Chondrocyte (in vitro differentiated cells): Measurements from ENCODE around the gene CHST11. TPM values are rescaled to one million over a fixed set of nuclear protein-coding genes. Genes with fewer than 3 reads are reported as not detected.

Source experiments
- DNase-seq: peaks from one replicate; pipeline ENCODE4 v3.0.0; 2021; ENCODE audit warnings: mixed read lengths, low spot score
- H3K27ac Mint-ChIP-seq: one replicate; pipeline ENCODE4 v1.8.0; 2021; ENCODE audit warnings: mild to moderate bottlenecking, moderate library complexity, mixed read lengths; ENCODE audit not compliant: unreplicated experiment
- H3K27me3 Mint-ChIP-seq: 2 replicates; pipeline ENCODE4 v1.8.0; 2021; ENCODE audit warnings: low read depth, mixed read lengths
- H3K36me3 Mint-ChIP-seq: 2 replicates; pipeline ENCODE4 v1.8.0; 2021; ENCODE audit warnings: low read depth, mixed read lengths
- H3K4me1 Mint-ChIP-seq: 2 replicates; pipeline ENCODE4 v1.8.0; 2021; ENCODE audit warnings: low read depth, mild to moderate bottlenecking, mixed read lengths
- H3K4me3 Mint-ChIP-seq: one replicate; pipeline ENCODE4 v1.8.0; 2021; ENCODE audit warnings: mild to moderate bottlenecking, moderate library complexity, mixed read lengths; ENCODE audit not compliant: unreplicated experiment
- H3K9me3 Mint-ChIP-seq: 2 replicates; pipeline ENCODE4 v1.8.0; 2021; ENCODE audit warnings: low read depth, mixed read lengths
- total RNA-seq: library from RNA; stranded (reverse); gene quantifications from 3 replicates; pipeline ENCODE4 v1.2.1, GENCODE V29; 2021
- TF ChIP-seq, protein P1 (sequence below): fragments of 200-600 bp; sonication (generic); IDR thresholded peaks from 2 replicates; pipeline ENCODE4 v1.5.0; 2021; ENCODE audit warnings: antibody characterized with exemption, mild to moderate bottlenecking, moderate library complexity

The CHST11 gene
- total RNA-seq, 1 donor from 2014 or later: 6.2 TPM

DNA sequence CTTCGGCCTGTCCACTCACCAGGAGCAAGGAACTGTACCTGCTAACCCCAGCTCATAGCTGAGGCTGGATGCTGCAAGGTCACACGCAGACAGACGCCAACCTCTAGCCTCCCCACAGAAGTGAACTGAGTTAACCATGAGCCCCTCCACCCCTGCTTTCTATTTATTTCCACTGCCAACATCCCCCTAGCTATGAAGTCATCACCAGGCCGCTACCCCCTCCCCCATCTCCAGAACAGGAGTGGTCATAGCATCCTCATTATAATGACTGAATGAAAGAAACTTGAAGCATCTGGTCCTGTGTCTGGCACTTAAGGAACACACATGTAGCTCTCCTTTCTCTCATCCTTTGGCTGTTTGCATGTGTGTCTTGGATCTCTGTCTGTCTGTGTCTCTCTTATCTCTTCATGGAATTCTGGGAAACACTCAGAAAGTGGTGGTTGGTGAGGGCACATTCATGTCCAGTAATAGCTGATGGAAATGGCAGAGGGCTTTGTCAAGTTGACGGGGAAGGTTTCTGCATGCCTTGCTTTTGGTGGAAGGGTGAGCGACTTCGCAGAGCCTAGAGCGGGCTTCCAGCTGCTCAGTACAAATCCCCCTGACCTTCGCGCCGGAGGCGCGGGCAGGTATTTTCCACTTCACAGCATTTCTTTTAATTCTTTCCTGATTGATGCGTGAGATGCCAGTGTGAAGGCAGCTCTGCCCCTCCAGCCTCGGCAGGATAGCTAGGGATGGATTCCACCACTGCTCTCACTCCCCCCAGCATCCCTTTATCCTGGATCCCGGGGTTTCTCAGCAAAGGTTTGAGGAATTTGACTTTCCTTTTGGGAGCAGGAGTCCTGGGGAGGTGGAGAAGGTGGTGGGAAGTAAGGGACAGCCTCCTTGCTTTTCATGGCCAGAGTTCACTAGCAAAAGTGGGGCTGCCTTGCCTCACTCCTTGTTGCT is 198.2 kb downstream of the CHST11 start:
- H3K4me1 Mint-ChIP-seq: peaks cover 10% of the 10 kb centered on the region
- no peaks in the 10 kb centered on the region for H3K9me3 Mint-ChIP-seq
- no peaks in the 10 kb centered on the region for H3K27me3 Mint-ChIP-seq
- DNase-seq: no peak
- H3K36me3 Mint-ChIP-seq: peaks cover 2% of the 10 kb centered on the region
- no peak overlapping the region for H3K4me3 Mint-ChIP-seq
- TF ChIP-seq, protein P1, sequence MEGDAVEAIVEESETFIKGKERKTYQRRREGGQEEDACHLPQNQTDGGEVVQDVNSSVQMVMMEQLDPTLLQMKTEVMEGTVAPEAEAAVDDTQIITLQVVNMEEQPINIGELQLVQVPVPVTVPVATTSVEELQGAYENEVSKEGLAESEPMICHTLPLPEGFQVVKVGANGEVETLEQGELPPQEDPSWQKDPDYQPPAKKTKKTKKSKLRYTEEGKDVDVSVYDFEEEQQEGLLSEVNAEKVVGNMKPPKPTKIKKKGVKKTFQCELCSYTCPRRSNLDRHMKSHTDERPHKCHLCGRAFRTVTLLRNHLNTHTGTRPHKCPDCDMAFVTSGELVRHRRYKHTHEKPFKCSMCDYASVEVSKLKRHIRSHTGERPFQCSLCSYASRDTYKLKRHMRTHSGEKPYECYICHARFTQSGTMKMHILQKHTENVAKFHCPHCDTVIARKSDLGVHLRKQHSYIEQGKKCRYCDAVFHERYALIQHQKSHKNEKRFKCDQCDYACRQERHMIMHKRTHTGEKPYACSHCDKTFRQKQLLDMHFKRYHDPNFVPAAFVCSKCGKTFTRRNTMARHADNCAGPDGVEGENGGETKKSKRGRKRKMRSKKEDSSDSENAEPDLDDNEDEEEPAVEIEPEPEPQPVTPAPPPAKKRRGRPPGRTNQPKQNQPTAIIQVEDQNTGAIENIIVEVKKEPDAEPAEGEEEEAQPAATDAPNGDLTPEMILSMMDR: no peak
- no peak overlapping the region for H3K27ac Mint-ChIP-seq

DNA sequence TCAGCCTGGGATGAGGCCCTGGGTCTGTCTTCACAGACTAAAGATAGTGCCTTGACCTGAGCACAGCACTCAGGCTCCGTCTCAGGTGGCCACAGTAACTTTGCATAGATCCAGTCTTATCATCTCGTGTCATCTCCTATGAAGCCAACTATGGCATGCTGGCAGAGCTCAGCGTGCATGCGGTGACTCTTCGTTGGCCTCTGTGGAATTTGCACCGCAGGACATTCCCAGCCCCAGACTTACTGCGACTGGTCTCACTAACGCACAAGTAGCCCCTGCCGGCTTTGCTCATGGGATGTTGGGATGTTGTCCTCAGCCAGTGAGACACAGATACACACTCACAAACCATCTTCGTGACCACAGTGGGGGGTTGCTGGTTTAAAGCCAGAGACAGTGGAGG is 199.6 kb downstream of the CHST11 start:
- Mint-ChIP-seq H3K27me3 (no peaks in the 10 kb centered on the region), H3K4me1 (peaks cover 10% of the 10 kb centered on the region), H3K4me3 (no peak overlapping the region), H3K36me3 (peaks cover 2% of the 10 kb centered on the region), H3K9me3 (no peaks in the 10 kb centered on the region), H3K27ac (no peak overlapping the region)
- TF ChIP-seq, protein P1: no peak
- no peak for DNase-seq

DNA sequence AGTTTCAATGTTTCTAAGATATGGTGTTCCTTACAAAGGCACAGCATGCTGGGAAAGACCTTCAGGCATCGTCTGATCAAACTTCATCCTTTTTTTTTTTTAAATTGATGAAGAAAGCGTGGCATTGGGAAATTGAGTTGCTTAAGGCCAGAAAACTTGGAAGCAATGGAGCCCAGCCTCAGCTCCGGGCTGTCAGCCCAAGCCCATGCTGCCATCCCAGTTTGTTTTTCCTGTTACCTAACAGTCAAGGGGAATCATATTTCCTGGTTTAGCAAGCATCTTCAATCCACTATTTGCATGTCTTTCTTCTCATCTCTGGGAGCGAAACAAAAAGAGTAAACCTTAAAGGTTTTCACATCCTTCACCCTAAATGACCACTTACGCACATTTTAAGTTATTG is 200.2 kb downstream of the CHST11 start:
- H3K4me1 Mint-ChIP-seq: peaks cover 10% of the 10 kb centered on the region

DNA sequence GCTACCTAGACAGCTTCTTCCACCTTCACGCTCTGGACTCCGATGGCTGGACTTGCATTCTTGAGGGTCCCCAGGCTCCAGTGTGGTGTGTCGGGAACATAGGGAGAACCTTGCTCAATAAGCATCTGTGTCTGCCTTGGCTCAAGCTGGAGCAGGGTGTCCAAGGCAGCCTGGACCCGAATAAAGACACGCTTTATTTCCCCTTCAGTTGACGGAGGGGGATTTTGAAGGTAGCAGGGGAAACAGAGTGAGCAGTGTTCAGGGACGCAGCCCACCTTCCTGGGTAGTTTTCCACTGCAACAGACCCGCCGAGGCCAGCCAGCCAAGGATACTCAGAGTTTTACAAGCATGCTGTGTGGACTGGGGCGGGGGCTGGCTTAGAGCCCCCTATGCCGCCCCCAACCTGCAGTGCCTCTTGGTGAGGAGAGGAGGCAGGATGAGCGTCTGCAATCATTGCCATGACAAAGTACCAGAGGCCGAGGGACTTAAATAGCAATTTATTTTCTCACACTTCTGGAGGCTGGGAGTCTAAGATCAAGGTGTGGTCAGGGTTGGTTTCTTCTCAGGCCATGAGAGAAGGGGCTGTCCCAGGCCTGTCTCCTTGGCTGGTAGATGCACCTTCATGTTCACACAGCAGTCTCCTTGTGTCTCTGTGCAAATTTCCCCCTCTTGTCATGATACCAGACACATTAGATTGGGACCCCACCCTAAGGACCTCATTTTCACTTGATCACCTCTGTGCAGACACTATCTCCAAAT is 201.2 kb downstream of the CHST11 start:
- Mint-ChIP-seq H3K4me1 (peaks cover 10% of the 10 kb centered on the region), H3K27me3 (no peaks in the 10 kb centered on the region), H3K4me3 (no peak overlapping the region), H3K27ac (peak overlapping the region; percentile 54), H3K36me3 (peaks cover 2% of the 10 kb centered on the region), H3K9me3 (no peaks in the 10 kb centered on the region)
- no peak for DNase-seq
- TF ChIP-seq, protein P1: no peak

More for the DNA sequence above, 200.2 kb downstream of the CHST11 start:
- TF ChIP-seq, protein P1: no peak
- Mint-ChIP-seq H3K27ac (no peak overlapping the region), H3K4me3 (no peak overlapping the region), H3K27me3 (no peaks in the 10 kb centered on the region), H3K36me3 (peaks cover 2% of the 10 kb centered on the region), H3K9me3 (no peaks in the 10 kb centered on the region)
- no peak for DNase-seq

DNA sequence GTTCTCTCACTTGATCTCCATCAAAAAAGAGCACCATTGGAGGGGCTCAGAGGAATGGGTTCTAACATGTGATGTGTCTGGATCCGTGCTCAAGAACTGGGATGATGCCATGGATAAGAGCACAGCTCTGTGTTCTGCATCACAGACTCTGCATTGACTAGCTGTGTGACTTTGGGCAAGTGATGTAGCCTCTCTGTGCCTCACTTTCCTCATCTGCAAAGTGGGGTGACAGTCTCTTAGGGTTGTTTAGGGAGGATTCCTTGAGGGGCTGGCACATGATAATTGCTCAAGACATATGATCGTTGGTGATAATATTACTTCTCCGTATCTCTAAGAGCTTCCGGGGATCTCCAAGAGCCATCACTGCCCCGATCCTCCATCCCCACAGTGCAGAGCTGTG is 202.3 kb downstream of the CHST11 start:
- H3K27ac Mint-ChIP-seq: no peak overlapping the region
- no peaks in the 10 kb centered on the region for H3K9me3 Mint-ChIP-seq
- no peak for DNase-seq
- peaks cover 10% of the 10 kb centered on the region for H3K4me1 Mint-ChIP-seq
- no peak overlapping the region for H3K4me3 Mint-ChIP-seq
- TF ChIP-seq, protein P1: no peak
- no peaks in the 10 kb centered on the region for H3K36me3 Mint-ChIP-seq
- no peaks in the 10 kb centered on the region for H3K27me3 Mint-ChIP-seq
